ENCODE data around the gene CHD9NB. TPM values are rescaled to one million over a fixed set of nuclear protein-coding genes. Genes with fewer than 3 reads are reported as not detected.

Gene CHD9NB
- total RNA-seq, 1 experiment from 2014 or later = 4.1 TPM

DNA sequence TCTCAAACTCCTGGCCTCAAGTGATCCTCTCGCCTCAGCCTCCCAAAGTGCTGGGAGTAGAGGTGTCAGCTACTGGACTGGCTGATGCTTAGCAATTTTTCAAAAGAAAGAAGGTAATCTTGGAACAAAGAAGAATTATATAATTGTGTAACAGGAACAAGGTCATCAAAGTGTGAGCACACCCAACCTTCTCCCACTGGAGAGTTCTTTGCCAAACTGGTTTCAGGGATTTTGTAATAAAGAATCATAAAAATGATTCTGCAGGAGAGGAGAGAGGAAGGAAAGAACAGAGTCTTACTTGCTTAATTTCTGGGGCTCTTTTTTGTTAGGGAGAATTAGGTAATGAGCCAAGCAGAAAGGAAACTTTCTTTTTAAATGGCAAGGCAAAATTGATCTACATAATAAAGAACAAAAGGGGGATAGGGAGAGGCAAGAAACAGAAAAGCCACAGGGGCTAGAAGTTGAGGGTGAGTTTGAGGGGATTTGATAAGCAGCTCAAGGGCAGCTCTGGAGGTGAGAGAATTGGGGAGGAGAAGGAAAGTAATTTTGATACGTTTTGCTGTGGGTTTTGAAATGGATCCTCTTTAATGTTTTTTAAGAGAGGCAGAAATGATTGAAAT is 21.3 kb downstream of the CHD9NB start:
- DNase-seq (ENCODE audit: low spot score) = no peak

DNA sequence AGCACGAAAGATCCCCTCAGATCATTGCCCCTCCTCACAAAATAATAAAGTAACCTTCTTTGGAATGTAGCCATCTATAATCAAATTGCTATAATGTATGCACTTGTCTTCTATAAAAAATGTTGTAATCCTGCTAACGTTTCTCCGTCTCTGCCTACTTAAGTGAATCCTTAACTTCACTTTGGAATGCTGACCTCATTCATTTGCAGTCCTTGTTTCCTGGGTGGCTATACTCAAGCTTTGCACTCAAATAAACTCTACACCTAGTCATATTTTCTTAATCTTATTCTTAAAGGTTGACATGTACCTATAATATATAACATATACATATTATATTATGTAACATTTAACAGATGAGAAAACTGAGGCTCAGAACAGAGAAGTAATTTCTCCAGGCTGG is 22.7 kb downstream of the CHD9NB start:
- no peak for DNase-seq (ENCODE audit: low spot score)

DNA sequence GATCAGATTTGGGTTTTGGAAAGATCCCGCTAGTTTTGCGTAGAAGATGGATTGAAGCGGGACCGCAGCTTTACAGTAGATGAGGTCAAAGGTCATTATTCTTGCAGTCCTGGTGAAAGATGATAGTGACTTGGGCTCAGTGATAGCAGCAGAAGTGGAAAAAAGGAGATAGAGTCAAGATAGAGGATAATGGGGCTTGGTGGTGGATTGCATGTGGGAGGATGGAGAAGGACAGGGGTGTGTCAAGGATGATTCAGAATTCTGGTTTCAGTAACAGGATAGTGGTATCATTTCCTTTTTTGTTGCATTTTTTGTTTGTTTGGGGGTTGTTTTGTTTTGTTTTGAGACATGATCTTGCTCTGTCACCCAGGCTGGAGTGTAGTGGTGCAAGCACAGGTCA is 28.7 kb downstream of the CHD9NB start:
- no peak for DNase-seq (ENCODE audit: low spot score)

DNA sequence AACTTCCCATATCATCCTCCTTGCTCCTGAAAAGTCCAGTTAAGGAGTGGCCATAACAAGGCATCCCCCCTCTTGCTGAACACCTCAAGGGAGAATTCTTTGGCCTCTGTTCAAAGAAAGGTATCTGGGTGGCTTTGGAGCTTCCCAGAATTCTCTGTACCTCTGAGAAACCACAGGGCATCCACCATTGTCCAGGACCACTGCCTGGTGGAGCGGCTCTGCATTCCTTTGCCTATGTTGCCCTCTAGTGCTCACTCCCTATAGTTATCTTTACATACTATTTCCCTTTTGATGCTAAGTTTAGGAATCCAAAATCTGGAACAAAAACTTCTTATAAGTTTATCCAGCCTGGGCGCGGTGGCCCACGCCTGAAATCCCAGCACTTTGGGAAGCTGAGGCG is 30.3 kb downstream of the CHD9NB start:
- DNase-seq (ENCODE audit: low spot score) = peak; percentile 69

DNA sequence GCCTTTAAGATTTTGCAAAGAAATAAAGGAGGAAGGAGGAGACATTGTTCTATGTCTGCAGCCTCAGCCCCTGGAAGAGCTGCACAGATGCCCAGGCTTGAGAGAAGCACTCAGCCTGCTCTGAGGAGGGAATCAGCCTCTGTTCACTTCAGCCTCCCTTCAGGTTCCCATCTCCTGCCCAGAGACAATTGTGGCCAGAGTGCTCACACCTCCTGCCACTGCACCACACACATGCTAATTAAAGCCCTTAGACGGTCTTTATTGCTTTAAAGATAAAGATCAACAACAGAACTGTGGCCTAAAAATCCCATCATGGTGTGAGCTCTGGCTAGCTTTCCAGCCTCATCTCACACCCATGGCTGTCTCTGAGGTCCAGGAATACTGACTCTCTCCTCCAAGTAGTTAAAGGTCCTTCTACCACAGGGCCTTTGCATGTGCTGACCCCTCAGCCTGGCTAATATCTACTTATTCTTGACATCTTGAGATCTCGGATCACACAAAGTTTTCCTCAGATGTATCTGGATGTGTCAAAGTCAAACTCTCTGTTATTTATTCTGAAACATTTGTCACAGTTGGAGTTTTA is 33.8 kb downstream of the CHD9NB start:
- no peak for DNase-seq (ENCODE audit: low spot score)

DNA sequence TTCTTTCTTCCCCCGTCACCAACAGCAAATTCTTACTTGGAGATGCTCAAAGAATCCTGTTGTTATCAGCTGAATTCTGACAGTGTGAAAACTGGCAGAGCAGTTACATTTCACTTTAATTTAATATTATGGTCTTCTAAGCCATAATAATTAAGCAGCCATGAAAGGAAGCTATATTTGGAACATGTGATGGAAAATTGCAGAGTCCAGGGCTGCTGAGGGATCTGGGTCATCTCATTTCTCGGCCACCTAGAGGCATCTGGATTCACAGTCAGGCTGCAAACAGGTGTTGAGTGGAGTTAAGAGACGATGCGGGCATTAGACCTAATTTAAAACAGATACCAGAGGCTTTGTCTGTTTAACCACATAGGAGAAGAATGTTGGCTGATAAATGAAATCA is 38.4 kb downstream of the CHD9NB start:
- no peak for DNase-seq (ENCODE audit: low spot score)

DNA sequence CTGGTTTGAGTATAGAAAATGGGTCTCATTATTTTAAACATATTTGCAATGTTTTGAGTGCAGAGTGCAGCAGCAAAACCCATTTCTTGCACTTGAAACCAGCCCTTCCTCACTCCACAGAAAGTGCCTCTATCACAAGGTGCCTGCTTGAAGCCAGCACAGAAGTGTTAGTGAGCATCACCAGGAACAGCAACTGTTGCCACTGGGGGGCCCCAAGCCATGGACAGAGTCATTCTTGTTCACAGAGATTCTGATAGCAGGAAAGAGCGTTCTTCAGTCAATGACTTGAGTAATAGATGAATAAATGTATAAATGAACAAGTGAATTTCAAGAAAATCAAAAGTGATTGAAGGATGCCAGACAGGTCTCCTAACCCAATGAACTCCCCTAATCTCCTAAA is 45.6 kb downstream of the CHD9NB start:
- peak; percentile 25 for DNase-seq (ENCODE audit: low spot score)

DNA sequence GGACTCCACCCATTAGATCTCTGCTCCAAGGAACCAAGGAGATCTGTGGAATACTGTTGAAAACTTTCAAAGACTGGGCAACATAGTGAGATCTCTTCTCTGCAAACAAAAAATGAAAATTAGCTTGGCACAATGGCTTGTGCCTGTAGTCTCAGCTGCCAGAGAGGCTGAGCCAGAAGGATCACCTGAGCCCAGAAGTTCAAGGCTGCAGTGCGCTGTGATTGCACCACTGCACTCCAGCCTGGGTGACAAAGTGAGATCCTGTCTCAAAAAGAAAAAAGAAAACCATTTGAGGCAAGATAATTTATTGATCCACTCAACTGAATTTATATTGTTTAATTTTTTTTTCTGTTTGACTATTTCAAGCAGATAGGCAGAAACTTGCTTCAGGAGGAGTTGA is 54.8 kb downstream of the CHD9NB start:
- no peak for DNase-seq (ENCODE audit: low spot score)

DNA sequence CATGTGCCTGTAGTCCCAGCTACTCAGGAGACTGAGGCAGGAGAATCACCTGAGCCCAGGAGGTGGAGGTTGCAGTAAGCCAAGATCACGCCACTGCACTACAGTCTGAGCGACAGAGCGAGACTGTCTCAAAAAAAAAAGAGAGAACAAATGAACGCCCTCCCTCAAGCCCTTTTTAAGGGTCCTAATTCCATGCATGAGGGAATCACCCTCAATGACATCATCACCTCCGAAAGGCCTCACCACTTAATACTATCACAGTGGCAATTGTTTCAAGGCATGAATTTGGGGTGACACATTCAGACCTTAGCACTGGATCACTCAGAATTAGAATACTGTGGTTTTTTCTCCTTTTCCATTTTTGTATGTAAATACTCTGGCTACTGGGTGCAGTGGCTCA is 57.8 kb downstream of the CHD9NB start:
- no peak for DNase-seq (ENCODE audit: low spot score)

DNA sequence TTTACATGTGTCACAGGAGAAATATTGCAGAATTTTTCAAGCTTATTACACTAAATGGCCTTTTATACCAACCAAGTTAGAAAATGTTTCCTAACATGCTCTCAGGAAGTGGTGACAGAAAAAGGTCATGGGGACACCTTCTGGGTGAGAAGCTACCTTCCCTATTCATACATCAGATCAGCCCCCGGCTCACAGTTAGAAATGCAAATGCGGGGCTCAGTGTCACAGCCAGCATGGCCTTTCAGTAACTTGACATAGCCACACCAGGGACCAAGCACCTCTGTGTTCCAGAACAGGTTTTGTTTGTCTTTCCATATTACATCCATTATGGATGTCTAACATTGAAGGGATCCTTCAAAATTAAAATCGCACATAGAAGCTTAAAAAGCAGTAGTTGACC is 59.5 kb downstream of the CHD9NB start:
- DNase-seq (ENCODE audit: low spot score) = no peak

DNA sequence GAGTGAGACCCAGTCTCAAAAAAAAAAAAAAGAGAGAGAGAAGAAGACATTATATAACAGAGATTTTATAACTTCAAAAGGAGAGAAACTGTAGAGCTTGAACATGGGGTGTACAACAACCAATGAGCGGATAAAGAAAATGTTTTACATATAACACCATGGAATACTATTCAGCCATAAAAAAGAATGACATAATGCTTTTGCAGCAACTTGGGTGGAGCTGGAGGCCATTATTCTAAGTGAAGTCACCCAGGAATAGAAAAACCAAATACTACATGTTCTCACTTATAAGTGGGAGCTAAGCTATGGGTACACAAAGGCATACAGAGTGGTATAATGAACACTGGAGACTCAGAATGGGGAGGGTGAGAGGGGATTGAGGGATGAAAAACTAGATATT is 61.1 kb downstream of the CHD9NB start:
- DNase-seq (ENCODE audit: low spot score) = no peak

Other genes with a start within 250 kb of the CHD9NB start
- 8.1 and 15.2 TPM in 2 replicates for gene CHD9, start 2.1 kb upstream of the CHD9NB start, total RNA-seq (2014; rRNA removed; shearing (Covaris generic))

Measured in HT-29 (cell line).